Adrenal gland (tissue), 12 donors: ENCODE measurements around the gene SULT1C3. TPM values are rescaled to one million over a fixed set of nuclear protein-coding genes. Genes with fewer than 3 reads are reported as not detected.
"Not testable (repeated sequence)": the region's sequence is repeated elsewhere in the genome, so short reads cannot be mapped to it uniquely, and the experiment has no call there.

Experiments used
- DNase-seq, 7 donors: peaks; one replicate each; pipeline ENCODE4 v3.0.0-alpha.2; 2019 to 2020
- H3K27ac ChIP-seq, 5 donors: fragments of 200-600 bp; sonication (generic) in 4 of 5; 1 replicate in 3 of 5; 2 replicates in 2 of 5; pipeline versions ENCODE4 v1.5.1 to v1.8.0; 2016 to 2020; ENCODE audit warnings: mild to moderate bottlenecking in 1 of 5
- H3K27me3 ChIP-seq: fragments of 200-600 bp; 2 replicates; pipeline ENCODE4 v1.8.0; 2021
- H3K36me3 ChIP-seq, 2 donors: fragments of 200-600 bp; replicated peaks in 1 of 2; 1 replicate in 1 of 2; 2 replicates in 1 of 2; pipeline versions ENCODE4 v1.5.1 to v1.8.0; 2018 to 2022
- H3K4me1 ChIP-seq, 2 donors: fragments of 200-600 bp; replicated peaks in 1 of 2; 1 replicate in 1 of 2; 2 replicates in 1 of 2; pipeline versions ENCODE4 v1.5.1 to v1.8.0; 2018 to 2021
- H3K4me3 ChIP-seq, 4 donors: fragments of 200-600 bp; sonication (generic) in 3 of 4; one replicate each; pipeline ENCODE4 v1.5.1; 2016 to 2018
- H3K9me3 ChIP-seq, 3 donors: fragments of 200-600 bp; sonication (generic) in 1 of 3; replicated peaks in 1 of 3; 1 replicate in 2 of 3; 2 replicates in 1 of 3; pipeline versions ENCODE4 v1.5.1 to v1.8.0; 2016 to 2021
- POLR2A ChIP-seq, 2 donors: fragments of 450-650 bp; IDR thresholded peaks; one replicate each; pipeline ENCODE4 v1.6.1; 2017; ENCODE audit warnings: antibody characterized with exemption in 2 of 2, mild to moderate bottlenecking in 2 of 2, moderate library complexity in 1 of 2
- WGBS, 4 donors: extraction: QIAGEN DNeasy Blood & Tissue Kit in 2 of 4; methylation state at CpG; one replicate each; pipeline versions ENCODE4 v1.1.5 to v1.1.7; 2013 to 2017; 5-methylcytosine and 5-hydroxymethylcytosine counted together
- intact Hi-C, 2 donors: fragments of 100-400 bp; cut with DNase I; formaldehyde crosslinking; loops; one replicate each; pipeline versions ENCODE4 v1.14.1 to v1.15.0; 2022 to 2023
- polyA plus RNA-seq, 3 donors: library from polyadenylated mRNA; stranded (reverse); fragments of 200-250 nt in 2 of 3; fragments of 350-450 nt in 1 of 3; fragmentation: Illumina TruSeq in 1 of 3; extraction: RNeasy Lipid Tissue Mini Kit (QIAGEN cat#74804) in 1 of 3; gene quantifications; one replicate each; pipeline ENCODE4 v1.2.3, GENCODE V29; 2013 to 2014
- total RNA-seq, 9 donors: library from RNA; depleted of rRNA in 4 of 9; stranded (reverse); fragments of >200 nt in 4 of 9; fragments of 120-200 nt in 1 of 9; fragmentation: NEBNext Ultra II Directional in 1 of 9; extraction: Animal tissue kit (Norgen Biotek cat#: 25700) in 1 of 9; gene quantifications; one replicate each; pipeline versions ENCODE4 v1.1.0 to v1.2.4, GENCODE V29; 2013 to 2023
- TF ChIP-seq, protein P1 (sequence below), 6 experiments: fragments of 450-650 bp in 4 of 6; fragments of 200-600 bp in 2 of 6; sonication (generic) in 1 of 6; IDR thresholded peaks; 1 replicate in 5 of 6; 2 replicates in 1 of 6; pipeline versions ENCODE4 v1.5.1 to v1.8.0; 2016 to 2021; ENCODE audit warnings: antibody characterized with exemption in 6 of 6, mild to moderate bottlenecking in 2 of 6, moderate library complexity in 1 of 6
- donor health status: healthy with polysubstance abuse.
- donor health status: Bipolar disorder and iron deficiency.
- donor health status: DM: yes; HTN: yes; CAD: no.
- donor health status: DM: no; HTN: no; CAD: no.
- donor health status: DM: no; HTN: no; CAD: no.
- donor health status: DM: yes; HTN: yes; CAD: no.

SULT1C3 gene
- total and polyA plus RNA-seq, 12 donors = not detected

DNA sequence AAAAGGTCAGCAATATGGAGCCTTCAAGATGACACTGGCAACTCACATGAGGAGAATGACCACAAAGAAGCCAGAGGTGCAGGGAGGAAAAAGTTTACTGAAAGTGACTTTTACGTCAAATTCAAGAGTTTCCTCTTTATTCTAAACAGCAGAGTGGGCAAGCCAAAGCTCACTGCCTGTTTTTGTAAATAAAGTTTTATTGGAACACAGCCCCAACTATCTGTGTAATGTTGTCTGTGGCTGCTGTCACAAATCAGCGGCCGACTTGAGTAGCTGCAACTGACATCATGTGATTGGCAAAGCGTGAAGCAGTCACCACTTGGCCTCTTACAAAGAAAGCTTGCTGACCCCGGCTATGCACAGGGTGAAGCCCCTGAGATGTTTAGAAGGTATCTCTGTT, 39.7 kb downstream of the SULT1C3 start:
- TF ChIP-seq POLR2A (IDR thresholded peaks at IDR 0.05) = no peak
- TF ChIP-seq, protein P1, sequence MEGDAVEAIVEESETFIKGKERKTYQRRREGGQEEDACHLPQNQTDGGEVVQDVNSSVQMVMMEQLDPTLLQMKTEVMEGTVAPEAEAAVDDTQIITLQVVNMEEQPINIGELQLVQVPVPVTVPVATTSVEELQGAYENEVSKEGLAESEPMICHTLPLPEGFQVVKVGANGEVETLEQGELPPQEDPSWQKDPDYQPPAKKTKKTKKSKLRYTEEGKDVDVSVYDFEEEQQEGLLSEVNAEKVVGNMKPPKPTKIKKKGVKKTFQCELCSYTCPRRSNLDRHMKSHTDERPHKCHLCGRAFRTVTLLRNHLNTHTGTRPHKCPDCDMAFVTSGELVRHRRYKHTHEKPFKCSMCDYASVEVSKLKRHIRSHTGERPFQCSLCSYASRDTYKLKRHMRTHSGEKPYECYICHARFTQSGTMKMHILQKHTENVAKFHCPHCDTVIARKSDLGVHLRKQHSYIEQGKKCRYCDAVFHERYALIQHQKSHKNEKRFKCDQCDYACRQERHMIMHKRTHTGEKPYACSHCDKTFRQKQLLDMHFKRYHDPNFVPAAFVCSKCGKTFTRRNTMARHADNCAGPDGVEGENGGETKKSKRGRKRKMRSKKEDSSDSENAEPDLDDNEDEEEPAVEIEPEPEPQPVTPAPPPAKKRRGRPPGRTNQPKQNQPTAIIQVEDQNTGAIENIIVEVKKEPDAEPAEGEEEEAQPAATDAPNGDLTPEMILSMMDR (IDR thresholded peaks at IDR 0.05) = no peak
- H3K27ac ChIP-seq = no peak overlapping the region
- no peaks in the 10 kb centered on the region for H3K9me3 ChIP-seq
- H3K27me3 ChIP-seq = no peaks in the 10 kb centered on the region
- WGBS, 4 donors = 76 to 87% (median 82%) methylated on average over 5 of the region's 5 CpGs
- H3K36me3 ChIP-seq = no peaks in the 10 kb centered on the region
- H3K4me1 ChIP-seq = no peaks in the 10 kb centered on the region
- DNase-seq = no peak
- no peak overlapping the region for H3K4me3 ChIP-seq
- intact Hi-C loops = no loop called here

DNA sequence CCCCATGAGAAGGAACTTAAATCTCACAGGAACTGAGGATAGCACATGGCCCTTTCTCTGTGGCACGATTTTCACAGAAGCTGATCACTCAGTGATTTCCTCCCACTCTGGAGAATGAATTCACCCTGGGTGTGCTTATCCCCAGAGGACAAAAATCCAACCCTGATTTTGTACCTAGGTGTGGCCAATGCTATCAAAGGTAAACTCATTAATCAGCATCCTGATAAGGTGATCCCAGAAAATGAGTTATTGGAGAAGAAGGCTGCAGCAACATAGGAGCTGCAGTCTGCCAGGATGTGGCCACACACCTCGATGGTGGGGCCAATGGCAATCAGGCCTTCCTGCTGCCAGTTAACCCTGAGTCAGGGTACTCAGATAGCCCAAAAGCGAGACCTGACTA, 40.7 kb downstream of the SULT1C3 start:
- WGBS, 4 donors = 54 to 64% (median 55%) methylated on average over 2 to 3 of the region's 3 CpGs
- intact Hi-C loops = no loop called here
- TF ChIP-seq POLR2A (IDR thresholded peaks at IDR 0.05) = no peak
- TF ChIP-seq, protein P1 (IDR thresholded peaks at IDR 0.05) = no peak

DNA sequence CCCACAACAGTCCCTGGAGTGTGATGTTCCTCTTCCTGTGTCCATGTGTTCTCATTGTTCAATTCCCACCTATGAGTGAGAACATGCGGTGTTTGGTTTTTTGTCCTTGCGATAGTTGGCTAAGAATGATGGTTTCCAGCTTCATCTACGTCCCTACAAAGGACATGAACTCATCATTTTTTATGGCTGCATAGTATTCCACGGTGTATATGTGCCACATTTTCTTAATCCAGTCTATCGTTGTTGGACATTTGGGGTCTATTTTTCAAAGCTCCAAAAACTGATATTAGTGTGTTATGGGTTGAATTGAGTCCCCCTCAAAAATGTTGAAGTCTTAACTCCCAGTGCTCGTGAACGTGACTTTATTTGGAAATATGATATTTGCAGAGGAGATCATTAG, 44.8 kb downstream of the SULT1C3 start:
- intact Hi-C loops, H3K27me3 ChIP-seq: not testable (repeated sequence)

More for the DNA sequence above, 40.7 kb downstream of the SULT1C3 start:
- Histone ChIP-seq H3K27ac (no peak overlapping the region), H3K4me1 (no peaks in the 10 kb centered on the region), H3K27me3 (no peaks in the 10 kb centered on the region), H3K36me3 (no peaks in the 10 kb centered on the region), H3K9me3 (no peaks in the 10 kb centered on the region), H3K4me3 (no peak overlapping the region)
- DNase-seq = no peak

DNA sequence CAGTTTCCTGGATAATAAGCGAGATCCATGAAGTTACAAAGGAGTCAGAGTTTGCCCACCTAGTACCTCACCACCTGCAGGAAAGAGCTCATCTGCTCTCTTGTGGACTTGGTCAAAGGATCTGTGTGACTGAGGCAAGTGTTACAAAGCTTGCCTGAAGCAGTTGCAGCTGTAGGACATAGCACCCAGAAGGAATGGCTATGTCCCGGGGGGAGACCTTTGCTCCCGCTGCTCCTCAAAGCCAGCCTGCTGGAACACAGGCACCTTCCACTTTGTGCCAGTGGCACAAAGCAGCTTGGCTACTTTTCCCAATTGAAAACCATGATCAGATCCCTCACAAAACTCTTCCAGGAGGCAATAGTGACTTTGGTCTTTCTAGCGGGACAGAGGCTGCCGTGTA, 45.8 kb downstream of the SULT1C3 start:
- intact Hi-C loops = no loop called here
- Histone ChIP-seq H3K9me3 (no peaks in the 10 kb centered on the region), H3K4me1 (no peaks in the 10 kb centered on the region), H3K27me3 (no peaks in the 10 kb centered on the region), H3K4me3 (no peak overlapping the region), H3K27ac (no peak overlapping the region), H3K36me3 (no peaks in the 10 kb centered on the region)
- no peak for DNase-seq
- 86 to 96% (median 92%) methylated on average over 5 of the region's 5 CpGs for WGBS, 4 donors
- TF ChIP-seq, protein P1 (IDR thresholded peaks at IDR 0.05) = no peak
- no peak for TF ChIP-seq POLR2A (IDR thresholded peaks at IDR 0.05)

More for the DNA sequence above, 44.8 kb downstream of the SULT1C3 start:
- WGBS, 4 donors = 89 to 93% (median 90%) methylated on average over 7 of the region's 7 CpGs
- H3K4me1 ChIP-seq, H3K36me3 ChIP-seq, DNase-seq, H3K4me3 ChIP-seq, H3K9me3 ChIP-seq, H3K27ac ChIP-seq: not testable (repeated sequence)

DNA sequence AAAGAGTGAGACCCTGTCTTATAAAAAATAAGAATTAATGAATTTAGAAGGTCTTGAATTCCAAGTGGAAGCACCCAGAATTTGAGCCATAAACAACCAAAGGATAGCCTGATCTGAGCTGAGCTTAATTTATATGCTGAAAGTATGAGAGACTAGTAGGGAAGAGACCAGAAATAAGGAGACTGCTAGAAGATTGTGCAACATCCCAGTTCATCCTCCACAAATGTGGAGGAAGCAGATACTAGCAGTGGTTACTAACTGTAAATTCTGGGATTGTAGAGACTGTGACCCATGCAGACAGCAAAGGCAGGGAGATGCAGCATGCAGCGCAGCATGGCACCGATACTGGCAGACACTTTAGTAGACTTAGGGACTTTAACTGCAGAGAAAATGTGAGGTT, 47.4 kb downstream of the SULT1C3 start:
- Histone ChIP-seq H3K36me3 (no peaks in the 10 kb centered on the region), H3K27me3 (no peaks in the 10 kb centered on the region), H3K4me1 (no peaks in the 10 kb centered on the region), H3K4me3 (no peak overlapping the region), H3K9me3 (no peaks in the 10 kb centered on the region), H3K27ac (no peak overlapping the region)
- intact Hi-C loops = no loop called here
- TF ChIP-seq, protein P1 (IDR thresholded peaks at IDR 0.05) = no peak
- no peak for TF ChIP-seq POLR2A (IDR thresholded peaks at IDR 0.05)
- 84 to 97% (median 92%) methylated on average over 2 of the region's 2 CpGs for WGBS, 4 donors
- DNase-seq = no peak
